Osteoblast (primary cell): ENCODE measurements around the gene EFCAB5. TPM values are rescaled to one million over a fixed set of nuclear protein-coding genes. Genes with fewer than 3 reads are reported as not detected.

Source experiments
- DNase-seq: peaks from one replicate; pipeline ENCODE4 v3.0.0; 2011; ENCODE audit warnings: low spot score, mixed read lengths; ENCODE audit not compliant: insufficient read length; ENCODE audit errors: missing footprints
- H2AFZ ChIP-seq: 2 replicates; pipeline ENCODE4 v1.6.0; 2011; ENCODE audit warnings: mild to moderate bottlenecking, low read length
- H3K27ac ChIP-seq: 2 replicates; pipeline ENCODE4 v1.5.1; 2011; ENCODE audit warnings: mild to moderate bottlenecking, low read depth, low read length, moderate library complexity
- H3K27me3 ChIP-seq: 2 replicates; pipeline ENCODE4 v1.6.0; 2012; ENCODE audit warnings: mild to moderate bottlenecking, control low read depth, inconsistent platforms, low read length, moderate library complexity; ENCODE audit not compliant: insufficient read depth
- H3K36me3 ChIP-seq: 2 replicates; pipeline ENCODE4 v1.5.1; 2011; ENCODE audit warnings: mild to moderate bottlenecking, low read length, control low read depth, moderate library complexity; ENCODE audit not compliant: insufficient read depth
- H3K4me1 ChIP-seq: 2 replicates; pipeline ENCODE4 v1.5.1; 2011; ENCODE audit warnings: mild to moderate bottlenecking, low read length, control low read depth, moderate library complexity; ENCODE audit not compliant: insufficient read depth
- H3K4me2 ChIP-seq: 2 replicates; pipeline ENCODE4 v1.6.0; 2011; ENCODE audit warnings: mild to moderate bottlenecking, low read length; ENCODE audit not compliant: insufficient read depth
- H3K4me3 ChIP-seq: fragments of 200-600 bp; sonication (generic); 3 replicates; pipeline ENCODE4 v1.5.1; 2012; ENCODE audit warnings: mild to moderate bottlenecking, low read length, inconsistent platforms; ENCODE audit not compliant: insufficient read depth
- H3K79me2 ChIP-seq: 2 replicates; pipeline ENCODE4 v1.6.0; 2012; ENCODE audit warnings: mild to moderate bottlenecking, low read length, control low read depth, inconsistent platforms; ENCODE audit not compliant: insufficient read depth
- H3K9me3 ChIP-seq: 2 replicates; pipeline ENCODE4 v1.5.1; 2011; ENCODE audit warnings: low read depth, low read length, control low read depth
- H4K20me1 ChIP-seq: 2 replicates; pipeline ENCODE4 v1.6.0; 2012; ENCODE audit warnings: mild to moderate bottlenecking, low read length, control low read depth; ENCODE audit not compliant: insufficient read depth
- CTCF ChIP-seq: IDR thresholded peaks from 2 replicates; pipeline ENCODE4 v1.5.1; 2011; ENCODE audit warnings: mild to moderate bottlenecking, low read depth, low read length, moderate library complexity; ENCODE audit errors: extremely low read depth
- total RNA-seq: library from RNA; depleted of rRNA; stranded (reverse); fragments of >200 nt; gene quantifications from 2 replicates; pipeline ENCODE4 v1.2.3, GENCODE V29; 2012

The EFCAB5 gene
- total RNA-seq, 1 donor: 0.36 TPM

GRCh38 chr17:29905086-29905878 lies 36.2 kb upstream of the EFCAB5 start:
- Histone ChIP-seq H3K79me2 (peaks cover 51% of the 10 kb centered on the region), H3K4me2 (no peak overlapping the region), H4K20me1 (no peaks in the 10 kb centered on the region), H3K27me3 (no peaks in the 10 kb centered on the region), H3K36me3 (no peaks in the 10 kb centered on the region), H2AFZ (no peak overlapping the region), H3K4me3 (no peak overlapping the region), H3K4me1 (no peaks in the 10 kb centered on the region), H3K9me3 (no peaks in the 10 kb centered on the region), H3K27ac (no peak overlapping the region)
- no peak for TF ChIP-seq CTCF
- no peak for DNase-seq

GRCh38 chr17:29905879-29906167 lies 35.6 kb upstream of the EFCAB5 start:
- peaks cover 51% of the 10 kb centered on the region for H3K79me2 ChIP-seq
- H3K4me3 ChIP-seq: no peak overlapping the region
- H3K4me1 ChIP-seq: no peaks in the 10 kb centered on the region
- H3K9me3 ChIP-seq: no peaks in the 10 kb centered on the region
- H3K27me3 ChIP-seq: no peaks in the 10 kb centered on the region
- H2AFZ ChIP-seq: no peak overlapping the region
- no peak for DNase-seq
- H3K36me3 ChIP-seq: no peaks in the 10 kb centered on the region
- H4K20me1 ChIP-seq: no peaks in the 10 kb centered on the region
- H3K4me2 ChIP-seq: no peak overlapping the region
- no peak overlapping the region for H3K27ac ChIP-seq
- TF ChIP-seq CTCF: no peak

DNA sequence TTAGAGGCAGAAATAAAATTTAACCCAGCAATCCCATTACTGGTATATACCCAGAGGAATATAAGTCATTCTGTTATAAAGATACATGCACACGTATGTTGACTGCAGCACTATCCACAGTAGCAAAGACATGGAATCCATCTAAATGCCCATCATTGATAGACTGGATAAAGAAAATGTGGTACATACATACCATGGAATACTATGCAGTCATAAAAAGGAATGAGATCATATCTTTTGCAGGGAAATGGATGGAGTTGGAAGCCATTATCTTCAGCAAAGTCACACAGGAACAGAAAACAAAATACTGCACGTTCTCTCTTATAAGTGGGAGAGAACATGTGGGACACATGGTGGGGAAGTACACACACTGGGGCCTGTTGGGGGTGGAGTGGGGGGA lies 34.5 kb upstream of the EFCAB5 start:
- no peaks in the 10 kb centered on the region for H3K27me3 ChIP-seq
- TF ChIP-seq CTCF: no peak
- H2AFZ ChIP-seq: no peak overlapping the region
- no peak overlapping the region for H3K4me2 ChIP-seq
- no peaks in the 10 kb centered on the region for H3K36me3 ChIP-seq
- H3K79me2 ChIP-seq: peaks cover 46% of the 10 kb centered on the region
- DNase-seq: no peak
- H3K9me3 ChIP-seq: no peaks in the 10 kb centered on the region
- H3K4me3 ChIP-seq: no peak overlapping the region
- H3K4me1 ChIP-seq: no peaks in the 10 kb centered on the region
- H3K27ac ChIP-seq: no peak overlapping the region
- H4K20me1 ChIP-seq: no peaks in the 10 kb centered on the region

DNA sequence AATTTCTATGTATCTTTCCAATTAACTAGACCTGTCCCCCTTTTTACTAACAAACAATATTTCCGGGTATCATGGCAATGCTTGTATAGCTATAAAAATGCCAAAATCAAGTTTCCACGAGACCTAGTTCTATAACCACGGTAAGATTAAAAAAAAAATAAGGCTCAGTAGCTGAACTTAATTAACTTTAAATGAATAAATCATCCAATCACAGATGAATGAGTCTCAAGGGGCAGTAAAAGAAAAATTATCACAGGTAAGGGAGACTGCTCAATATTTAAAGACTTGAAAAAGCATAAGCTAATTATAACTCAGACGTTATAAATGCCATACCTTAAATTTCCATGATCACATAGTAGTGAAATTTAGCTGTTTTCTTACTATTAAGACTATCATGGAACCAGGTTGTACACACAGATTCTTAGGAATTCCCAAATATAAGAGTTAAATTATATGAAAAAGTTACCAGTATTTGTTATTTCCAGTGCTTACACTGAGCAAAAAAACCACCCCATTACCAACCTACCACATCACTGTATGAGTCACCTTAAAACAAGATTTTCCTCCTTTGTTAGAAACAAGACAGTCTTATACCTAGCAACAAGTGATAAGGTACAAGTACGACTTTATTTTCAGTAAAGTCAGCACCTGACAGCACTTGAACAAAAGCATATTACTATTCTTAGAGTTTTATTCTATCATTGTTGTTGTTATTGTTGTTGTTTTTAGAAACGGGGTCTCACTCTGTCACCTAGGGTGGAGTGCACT lies 32.0 kb upstream of the EFCAB5 start:
- H3K27me3 ChIP-seq: no peaks in the 10 kb centered on the region
- H3K79me2 ChIP-seq: peaks cover 35% of the 10 kb centered on the region
- H4K20me1 ChIP-seq: no peaks in the 10 kb centered on the region
- H3K9me3 ChIP-seq: no peaks in the 10 kb centered on the region
- H3K4me1 ChIP-seq: no peaks in the 10 kb centered on the region
- no peak overlapping the region for H3K4me2 ChIP-seq
- H3K27ac ChIP-seq: no peak overlapping the region
- no peaks in the 10 kb centered on the region for H3K36me3 ChIP-seq
- H3K4me3 ChIP-seq: no peak overlapping the region
- no peak for DNase-seq
- no peak overlapping the region for H2AFZ ChIP-seq
- no peak for TF ChIP-seq CTCF
